Activated T-cell treated with anti-CD3 and anti-CD28 coated beads for 24 hours (primary cell): ENCODE results near the gene B3GALT6.
"Not testable (repeated sequence)": the region's sequence is repeated elsewhere in the genome, so short reads cannot be mapped to it uniquely, and the experiment has no call there.

Experiments used
- DNase-seq: peaks from one replicate; pipeline ENCODE4 v3.0.0-alpha.2; 2020; ENCODE audit warnings: low read depth

B3GALT6 gene

DNA sequence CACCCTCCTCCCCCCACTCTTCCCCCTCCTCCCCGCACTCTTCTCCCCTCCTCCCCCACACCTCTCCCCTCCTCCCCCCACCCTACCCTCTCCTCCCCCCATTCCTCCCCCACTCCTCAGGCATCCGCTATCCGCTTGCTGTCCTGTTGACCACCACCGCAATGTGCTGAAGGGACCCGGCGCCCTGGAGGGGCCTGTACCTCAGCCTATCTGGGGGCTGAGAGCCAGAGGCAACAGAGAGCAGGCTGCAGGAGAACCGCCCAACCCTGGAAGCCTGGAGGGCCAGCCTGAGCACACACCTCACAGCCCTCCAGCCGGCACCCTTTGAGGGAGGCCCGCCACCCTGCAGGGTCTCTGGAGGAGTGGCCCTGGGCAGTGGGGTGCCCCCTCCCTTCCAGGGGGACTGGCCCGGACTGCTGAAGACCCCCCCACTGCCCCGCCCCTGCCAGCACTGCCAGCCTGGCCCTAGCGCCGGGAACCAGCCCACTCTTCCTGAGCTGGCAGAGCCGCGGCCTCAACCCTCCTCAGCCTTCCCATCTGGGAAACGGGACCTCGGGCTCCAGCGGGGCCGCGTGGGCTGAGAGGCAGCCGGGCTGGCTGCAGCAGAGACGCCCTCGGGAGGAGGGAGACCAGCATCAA lies 13.3 kb downstream of the B3GALT6 start:
- no peak for DNase-seq

DNA sequence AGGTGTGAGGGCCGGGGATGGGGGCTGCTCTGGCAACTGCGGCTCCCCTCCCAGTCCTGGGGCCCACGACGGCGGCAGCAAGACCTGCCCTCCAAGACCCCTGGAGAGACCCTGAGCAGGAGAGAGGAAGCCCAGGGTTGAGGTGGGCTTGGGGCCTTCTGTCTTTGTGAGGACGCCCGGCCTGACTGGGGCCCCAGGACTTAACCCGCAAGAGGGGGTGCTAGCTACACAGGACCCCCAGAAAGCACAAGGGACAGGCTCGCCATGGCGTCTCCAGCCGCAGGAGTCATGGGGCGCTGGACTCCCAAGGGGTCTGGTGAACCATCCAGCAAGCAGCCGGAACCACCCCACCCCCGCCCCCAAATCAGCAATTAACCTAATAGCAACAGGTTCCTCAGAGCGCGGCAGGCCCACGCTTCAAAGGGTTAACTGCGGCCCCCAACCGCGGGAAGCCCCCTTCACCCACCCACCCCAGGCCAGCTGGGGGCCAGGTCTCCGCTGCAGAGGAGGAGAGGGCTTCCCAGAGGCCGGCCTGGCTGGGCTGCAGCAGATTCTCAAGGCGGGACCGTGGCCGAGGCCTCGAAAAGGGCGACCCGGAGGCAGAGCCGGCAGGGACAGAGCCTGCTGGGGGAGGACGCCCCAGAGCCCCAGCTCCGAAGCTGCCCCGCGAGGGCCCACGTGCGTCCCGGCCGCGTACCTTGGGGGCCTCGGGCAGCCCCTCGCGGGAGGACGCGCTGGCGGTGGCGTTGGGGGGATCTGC lies 14.0 kb downstream of the B3GALT6 start:
- no peak for DNase-seq

DNA sequence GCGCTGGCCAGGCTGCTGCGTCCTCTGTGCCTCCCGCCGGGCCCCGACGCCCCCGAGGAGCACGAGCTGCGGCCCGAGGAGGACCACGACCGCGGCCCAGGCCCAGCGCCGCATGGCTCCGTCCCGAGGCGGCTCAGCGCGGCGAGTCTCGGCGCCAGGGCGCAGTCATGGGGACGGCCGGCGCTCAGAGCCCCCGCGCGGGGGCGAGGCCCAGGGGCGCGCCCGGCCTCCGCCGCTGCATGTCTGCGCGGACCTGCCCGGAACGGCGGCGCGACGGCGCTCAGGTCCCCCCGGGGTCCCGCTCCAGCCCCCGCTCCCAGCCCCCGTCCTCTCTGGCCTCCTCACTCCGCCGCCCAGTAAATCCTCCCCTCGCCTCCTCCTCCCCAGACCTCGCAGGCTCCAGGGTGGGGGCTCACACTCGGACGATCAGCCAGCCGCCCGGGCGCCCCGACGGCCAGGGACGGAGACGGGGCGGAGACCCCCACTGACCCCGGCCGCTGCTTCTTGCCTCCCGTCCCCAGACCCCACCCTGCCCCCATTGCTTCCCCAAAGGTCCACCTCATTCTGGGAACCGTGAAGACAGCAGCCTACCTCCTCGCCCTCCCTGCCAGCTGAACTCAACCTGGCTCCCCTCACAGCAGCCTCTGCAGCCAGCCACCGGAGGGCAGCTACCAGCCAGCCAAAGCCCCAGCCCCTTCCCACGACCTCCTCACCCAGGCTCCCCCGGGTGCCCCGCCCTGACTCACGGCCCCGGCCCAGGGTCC lies 14.7 kb downstream of the B3GALT6 start, which contains the start of gene C1QTNF12:
Gene C1QTNF12 (minus strand): TSS at position 146 of the 764 bp plus-strand sequence. CDS start 32 bp downstream, at position 114.
- no peak for DNase-seq

GRCh38 chr1:1247341-1247913 lies 15.4 kb downstream of the B3GALT6 start:
- DNase-seq, result no peak

- not testable (repeated sequence) for DNase-seq
Measured at GRCh38 chr1:1248009-1248913, 16.2 kb downstream of the B3GALT6 start.

- DNase-seq, result peak; percentile 54
Measured at GRCh38 chr1:1250786-1251284, 18.8 kb downstream of the B3GALT6 start.

DNA sequence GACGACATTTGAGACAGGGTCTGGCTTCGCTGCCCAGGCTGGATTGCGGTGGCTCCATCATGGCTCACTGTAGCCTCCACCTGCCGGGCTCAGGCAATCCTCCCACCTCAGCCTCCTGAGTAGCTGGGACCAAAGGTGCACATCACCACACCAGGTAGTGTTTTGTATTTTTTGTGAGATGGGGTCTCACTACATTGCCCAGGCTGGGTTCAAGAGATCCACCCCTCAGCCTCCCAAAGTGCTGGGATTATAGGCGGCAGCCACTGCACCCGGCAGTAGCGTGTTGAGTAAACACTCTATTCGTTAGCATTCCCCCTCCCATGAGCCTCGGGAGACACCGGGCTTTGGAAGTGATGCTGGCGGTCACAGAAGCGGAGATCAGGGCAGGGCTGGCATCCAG lies 21.3 kb downstream of the B3GALT6 start:
- no peak for DNase-seq

DNA sequence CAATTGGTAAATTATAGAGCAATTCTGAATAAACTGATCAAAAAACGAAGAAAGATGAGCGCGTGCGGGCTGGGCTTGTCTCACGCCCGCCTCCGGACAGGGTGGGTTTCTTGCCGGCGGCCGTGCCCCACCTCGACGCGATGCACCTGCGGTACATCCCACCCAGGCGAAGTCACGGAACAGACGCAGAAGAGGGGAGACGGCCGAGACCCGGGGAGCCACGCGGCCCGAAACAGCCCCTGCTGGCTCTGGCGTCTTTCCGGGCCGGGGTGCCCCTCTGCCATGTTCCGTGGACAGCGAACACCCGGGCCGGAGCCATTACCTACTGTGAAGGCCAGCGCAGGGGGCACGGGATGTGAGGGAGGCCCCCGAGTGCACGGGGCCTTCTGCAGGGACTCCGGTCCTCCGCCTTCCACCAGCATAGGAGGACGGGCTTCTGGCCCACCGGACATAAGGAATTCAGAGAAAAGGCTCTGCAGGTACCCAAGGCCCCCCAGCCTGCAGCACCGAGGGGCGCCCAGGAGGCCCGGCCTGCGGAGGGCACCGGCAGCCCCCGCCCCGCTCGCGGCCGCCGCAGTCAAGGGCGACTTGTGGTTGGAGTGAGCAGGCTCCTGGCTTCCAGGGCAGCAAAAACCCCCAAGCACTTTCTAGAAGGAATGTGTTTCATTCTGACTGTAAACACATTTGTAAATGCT lies 22.1 kb downstream of the B3GALT6 start:
- no peak for DNase-seq

DNA sequence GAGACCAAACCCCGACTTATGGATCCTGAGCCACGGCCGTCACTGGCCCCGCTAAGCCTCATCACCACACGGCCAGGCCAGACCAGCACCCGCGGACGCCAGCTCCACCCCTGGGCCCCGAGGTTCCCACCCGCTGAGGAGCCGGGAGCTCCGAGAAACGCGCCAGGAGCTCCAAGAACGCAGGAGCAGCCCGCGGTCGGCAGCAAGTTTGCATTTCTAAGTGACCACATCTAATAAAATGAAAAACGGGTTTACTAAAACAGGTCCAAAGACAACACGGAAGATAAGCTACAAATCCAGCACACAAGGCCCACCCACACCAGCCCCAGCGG lies 22.6 kb downstream of the B3GALT6 start:
- DNase-seq, result no peak

GRCh38 chr1:1255078-1255477 lies 23.0 kb downstream of the B3GALT6 start:
- DNase-seq, result no peak

DNA sequence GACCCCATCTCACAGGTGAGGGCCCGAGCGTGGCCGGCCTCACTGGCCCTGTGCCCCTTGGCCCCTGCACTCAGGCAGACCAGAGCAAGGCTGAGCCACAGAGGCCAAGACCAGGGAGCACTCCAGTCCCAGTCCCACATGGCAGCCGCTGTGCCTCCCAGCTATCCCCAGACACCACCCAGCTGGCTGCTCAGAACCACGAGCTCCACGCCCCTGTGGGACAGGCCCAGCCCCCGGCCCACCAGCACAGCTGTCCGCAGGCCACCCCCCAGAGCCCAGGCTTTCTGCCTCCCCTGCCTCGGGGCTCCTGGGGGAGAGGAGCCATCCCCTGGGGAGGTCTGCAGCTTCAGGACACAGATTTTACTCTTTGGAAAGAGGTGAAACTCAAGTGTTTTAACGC lies 23.6 kb downstream of the B3GALT6 start:
- no peak for DNase-seq

DNA sequence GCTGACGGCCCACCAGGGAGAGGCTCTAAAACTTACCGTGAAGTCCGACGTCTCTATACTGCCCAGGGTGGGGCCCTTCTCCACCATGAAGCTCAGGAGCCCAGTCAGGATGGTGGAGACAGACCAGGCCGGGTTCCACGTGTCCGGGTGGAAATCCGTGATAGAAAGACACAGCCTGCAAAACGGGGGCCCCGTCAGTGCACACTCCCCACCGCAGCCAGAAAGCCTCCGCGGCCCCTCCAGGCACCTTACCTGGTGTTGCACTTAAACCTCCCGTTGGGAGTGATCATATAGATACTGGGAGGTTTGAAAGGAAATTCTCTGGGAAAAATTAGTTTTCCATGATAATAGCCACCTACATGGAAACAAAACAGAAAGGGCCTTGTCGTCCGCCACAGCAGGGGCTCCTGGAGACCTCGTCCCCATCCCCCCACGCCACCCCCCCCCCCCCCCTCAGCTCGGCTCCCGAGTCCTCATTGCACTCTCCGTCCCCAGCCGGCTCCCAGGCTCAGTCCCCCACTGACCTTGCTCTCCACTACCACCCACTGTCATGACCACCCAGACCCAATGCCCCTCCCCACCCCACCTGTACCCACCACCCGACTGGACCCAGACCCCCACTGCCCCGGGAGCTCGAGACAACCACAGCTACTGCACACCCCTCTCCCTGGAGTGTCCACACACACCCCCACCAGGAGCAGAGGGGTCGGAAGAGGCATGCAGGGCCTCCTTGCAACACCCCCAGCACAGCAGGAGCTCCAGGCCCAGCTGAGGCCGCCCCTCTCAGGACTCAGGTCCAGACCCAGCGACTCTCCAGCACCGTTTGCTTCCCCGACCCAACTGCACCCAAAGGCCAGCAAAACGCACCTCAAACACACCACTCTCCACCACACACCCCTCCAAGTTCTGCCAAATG lies 25.2 kb downstream of the B3GALT6 start:
- no peak for DNase-seq

- no peak for DNase-seq
Measured at GRCh38 chr1:1259119-1259488, 27.1 kb downstream of the B3GALT6 start.

GRCh38 chr1:1259540-1259939 lies 27.5 kb downstream of the B3GALT6 start:
- no peak for DNase-seq

DNA sequence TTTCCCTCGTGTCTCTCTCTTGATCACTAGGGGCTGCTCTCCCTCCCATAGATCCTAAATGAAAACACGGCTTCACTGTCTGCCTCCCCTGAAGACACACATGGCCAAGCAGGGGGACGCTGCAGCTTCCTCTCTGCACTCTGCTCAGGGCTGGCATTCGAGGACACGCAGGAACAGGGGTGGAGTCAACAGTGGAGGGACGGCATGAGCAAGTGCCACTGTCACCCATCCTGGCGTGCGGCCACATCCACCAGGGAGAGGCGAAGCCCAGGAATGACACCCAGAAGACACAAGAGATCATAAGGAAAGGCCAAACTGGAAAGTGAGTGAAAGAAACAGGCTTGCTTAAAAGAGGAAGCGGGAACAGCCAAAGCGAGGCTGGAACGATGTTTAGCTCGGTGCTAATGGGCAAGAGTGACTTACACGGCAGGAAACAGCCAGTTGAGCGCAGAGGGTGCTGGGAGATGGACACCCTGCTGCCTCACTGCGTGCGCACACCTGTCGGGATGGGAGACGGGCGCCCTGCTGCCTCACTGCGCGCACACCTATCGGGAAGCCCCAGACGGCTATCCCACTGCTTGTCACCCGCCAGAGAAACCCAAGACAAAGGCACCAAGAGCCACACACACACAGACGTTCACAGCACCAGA lies 28.0 kb downstream of the B3GALT6 start:
- DNase-seq, result no peak

DNA sequence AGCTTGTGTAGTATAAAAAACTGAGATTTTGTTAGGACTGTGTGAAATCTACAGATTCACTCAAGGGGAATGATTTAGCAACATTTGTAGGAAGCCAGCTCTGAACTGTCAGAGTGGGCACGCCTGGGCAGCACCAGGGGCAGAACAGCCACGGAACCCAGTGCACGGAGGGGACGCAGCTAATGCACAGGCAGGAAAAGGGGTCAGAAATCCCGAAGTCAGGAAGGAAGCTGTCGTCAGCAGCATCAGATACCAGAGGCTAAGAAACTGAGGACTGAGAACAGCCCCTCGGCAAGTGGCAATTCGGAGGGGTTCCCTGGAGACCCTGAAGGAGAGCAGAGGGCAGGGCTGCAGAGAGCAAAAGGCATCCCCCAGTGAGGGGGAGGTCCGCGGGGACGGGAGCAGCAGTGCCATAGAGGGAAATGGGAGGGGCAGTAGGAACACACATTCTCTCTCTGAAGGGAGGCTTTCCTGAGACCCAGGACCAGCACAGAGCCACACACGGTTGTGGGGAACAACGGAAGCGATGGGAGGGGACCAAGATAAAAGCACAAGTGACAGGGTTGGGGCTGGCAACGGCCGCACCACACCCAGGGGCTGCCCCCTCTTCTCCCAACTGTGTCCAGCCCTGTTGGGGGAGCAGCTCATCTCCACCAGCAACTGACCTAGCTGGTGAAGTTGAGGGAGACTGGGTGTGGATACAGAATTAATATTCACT lies 29.0 kb downstream of the B3GALT6 start:
- DNase-seq, result no peak

GRCh38 chr1:1262071-1262470 lies 30.0 kb downstream of the B3GALT6 start:
- no peak for DNase-seq

- DNase-seq, result no peak
Measured at GRCh38 chr1:1262758-1263157, 30.7 kb downstream of the B3GALT6 start.

DNA sequence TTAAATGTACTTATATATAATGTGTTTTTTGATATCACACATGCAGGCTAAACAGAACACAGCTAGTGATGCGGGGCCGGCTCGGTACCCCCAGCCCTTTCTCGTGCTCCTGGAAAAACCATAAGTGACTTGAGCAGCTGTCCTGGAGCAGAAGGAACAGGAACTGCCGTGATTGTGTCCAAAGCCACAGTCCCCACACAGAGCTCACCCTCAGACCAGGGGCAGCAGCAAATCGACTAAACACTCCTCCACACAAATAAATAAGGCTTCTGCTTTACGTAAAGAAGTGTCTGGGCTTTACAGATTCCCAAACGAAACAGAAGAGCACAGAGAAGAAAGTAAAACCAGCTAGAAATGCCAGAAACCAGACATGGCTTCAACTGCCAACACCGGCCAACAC lies 32.0 kb downstream of the B3GALT6 start:
- no peak for DNase-seq
